Endometrial microvascular endothelial cells (primary cell): ENCODE measurements around the gene MREG. TPM values are rescaled to one million over a fixed set of nuclear protein-coding genes. Genes with fewer than 3 reads are reported as not detected.
"Not testable (repeated sequence)": the region's sequence is repeated elsewhere in the genome, so short reads cannot be mapped to it uniquely, and the experiment has no call there.

Experiments used
- in situ Hi-C: cut with HindIII; loops from 2 replicates; pipeline ENCODE4 v1.10.0; 2017; ENCODE audit warnings: low sequenced_read_pairs, low pct_unique_long_range_greater_than_20kb; ENCODE audit errors: inconsistent ontology term
- total RNA-seq: library from RNA; depleted of rRNA; stranded (reverse); fragments of >200 nt; gene quantifications from one replicate; pipeline ENCODE4 v1.2.3, GENCODE V29; 2015; ENCODE audit errors: inconsistent ontology term

MREG gene
- total RNA-seq, 1 donor from 2014 or later = 5.9 TPM

DNA sequence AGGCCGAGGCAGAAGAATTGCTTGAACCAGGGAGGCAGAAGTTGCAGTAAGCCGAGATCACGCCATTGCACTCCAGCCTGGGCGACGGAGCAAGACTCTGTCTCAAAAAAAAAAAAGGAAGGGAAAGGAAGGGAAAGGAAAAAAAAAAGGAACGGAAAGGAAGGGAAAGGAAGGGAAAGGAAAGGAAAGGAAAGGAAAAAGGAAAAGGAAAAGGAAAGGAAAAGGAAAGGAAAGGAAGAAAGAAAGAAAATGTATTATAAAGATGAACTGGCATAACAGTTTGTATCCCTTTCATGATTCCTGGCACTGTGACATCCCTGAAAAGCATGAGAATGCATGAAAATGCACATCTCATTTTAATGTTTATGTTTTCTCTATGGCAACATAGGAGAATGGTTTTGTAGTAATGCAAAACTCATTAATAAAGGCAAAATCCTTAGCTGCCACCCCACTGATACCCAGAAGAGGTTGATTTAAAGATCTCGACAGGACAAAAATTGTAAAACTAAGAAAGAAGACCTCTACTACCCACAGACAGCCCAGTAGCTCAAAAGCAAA lies 11.5 kb upstream of the MREG start:
- in situ Hi-C loops = no loop called here

DNA sequence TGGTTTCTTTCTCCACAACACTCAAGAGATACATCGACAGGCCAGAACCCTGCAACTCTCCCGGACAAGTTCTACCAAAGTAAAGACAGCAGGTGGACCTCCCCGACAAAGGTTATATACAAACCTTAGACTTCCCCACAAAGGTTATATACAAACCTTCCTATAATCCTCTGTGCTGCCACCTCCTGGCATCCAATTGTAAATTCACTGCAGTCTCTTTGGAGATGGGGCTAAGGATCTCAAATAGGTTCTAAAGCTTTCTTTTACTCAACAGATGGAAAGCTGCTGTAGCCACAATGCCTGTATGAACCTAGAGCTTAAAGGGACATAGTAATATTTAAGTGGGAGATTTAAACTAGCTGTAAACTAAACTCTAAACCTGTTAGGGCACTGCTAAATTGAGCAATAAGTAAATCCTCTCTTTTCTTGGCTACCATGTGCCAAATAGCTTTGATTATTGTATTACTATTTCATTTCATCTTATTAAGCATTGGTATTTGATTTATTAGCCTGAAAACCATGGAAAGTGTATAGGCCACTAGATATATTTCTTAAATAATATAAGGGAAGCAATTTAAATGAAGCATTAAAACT lies 9.8 kb upstream of the MREG start:
- in situ Hi-C loops = no loop called here

DNA sequence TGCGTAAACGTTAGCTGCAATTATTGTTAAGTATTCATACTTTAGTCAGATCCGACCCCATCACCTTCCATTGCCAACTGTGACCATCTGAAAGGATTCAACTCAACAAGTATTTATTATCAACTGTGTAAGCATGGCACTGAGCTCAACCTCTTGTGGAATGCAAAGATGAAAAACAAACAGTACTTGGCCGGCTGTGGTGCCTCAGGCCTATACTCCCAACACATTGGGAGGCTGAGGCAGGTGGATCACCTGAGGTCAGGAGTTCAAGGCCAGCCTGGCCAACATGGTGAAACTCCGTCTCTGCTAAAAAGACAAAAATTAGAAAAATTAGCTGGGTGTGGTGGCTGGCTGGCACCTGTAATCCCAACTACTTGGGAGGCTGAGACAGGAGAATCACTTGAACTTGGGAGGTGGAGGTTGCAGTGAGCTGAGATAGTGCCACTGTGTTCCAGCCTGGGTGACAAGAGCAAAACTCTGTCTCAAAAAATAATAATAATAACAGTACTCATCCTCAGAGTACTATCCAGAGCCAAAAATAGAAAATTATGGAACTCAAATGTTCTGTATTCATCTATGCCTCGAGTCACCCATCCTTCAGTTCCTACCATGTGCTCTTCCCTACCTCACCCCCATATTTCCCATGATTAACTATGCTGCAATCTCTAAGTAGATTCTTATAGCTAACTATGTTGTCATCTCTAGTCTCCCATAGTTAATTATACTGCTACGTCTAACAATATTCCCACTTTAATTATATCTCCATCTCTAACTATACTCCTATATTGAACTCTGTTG lies 8.6 kb upstream of the MREG start:
- in situ Hi-C loops = no loop called here

DNA sequence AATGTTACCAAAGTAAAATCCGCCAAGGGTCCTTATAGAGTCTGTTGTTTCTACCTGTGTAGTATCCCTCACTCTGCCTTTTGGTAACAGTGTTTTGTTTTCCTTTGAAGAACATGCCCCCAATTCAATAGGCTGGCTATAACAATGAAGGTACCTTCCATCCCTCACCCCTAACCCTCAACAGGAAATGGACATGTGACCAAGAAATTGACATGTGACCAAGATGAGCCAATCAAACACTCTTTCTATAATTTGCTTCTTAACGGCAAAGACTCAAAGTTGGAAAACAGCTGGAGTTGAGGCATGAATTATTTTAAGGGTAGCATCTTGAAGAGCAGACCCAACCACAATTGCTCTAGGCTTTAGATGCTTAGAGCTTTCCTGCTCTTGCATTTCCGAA lies 5.4 kb upstream of the MREG start:
- in situ Hi-C loops = no loop called here

DNA sequence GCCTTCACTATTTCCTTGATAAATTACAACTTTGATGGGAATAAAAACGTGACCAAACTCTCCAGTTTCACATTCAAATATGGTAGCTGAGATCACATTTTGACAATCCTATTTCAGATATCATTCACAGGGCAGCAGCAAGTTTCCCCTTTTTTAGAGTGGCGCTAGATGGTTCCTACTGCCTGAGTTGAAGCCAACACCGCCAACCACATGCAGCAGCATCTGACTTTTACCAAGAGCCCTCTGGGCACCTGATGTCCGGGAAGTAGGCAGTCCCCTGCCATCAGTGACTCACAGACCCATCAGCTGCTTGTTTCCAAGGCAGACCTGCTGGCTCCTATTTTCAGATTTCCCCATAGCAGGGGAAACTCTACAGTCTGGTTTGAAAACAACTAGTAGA lies 4.0 kb upstream of the MREG start:
- in situ Hi-C loops = no loop called here

DNA sequence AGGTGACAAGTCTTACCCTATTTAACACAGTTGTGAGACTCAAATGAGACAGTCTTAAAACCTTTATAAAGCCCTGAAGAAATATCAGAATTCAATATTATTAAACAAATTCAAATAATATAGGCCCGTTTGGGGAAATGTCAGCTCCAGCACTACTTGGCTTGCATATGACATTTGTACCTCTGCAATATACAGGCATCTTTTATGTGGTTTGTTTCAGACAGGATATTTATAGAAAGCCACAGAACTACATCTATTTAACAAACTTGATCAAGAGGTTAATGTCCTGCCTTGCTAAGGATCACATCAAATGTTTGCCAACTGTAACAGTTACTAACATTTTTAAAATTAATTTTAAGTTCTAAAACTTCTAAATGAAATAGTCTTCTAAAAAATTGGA lies 3.2 kb upstream of the MREG start:
- in situ Hi-C loops = no loop called here

DNA sequence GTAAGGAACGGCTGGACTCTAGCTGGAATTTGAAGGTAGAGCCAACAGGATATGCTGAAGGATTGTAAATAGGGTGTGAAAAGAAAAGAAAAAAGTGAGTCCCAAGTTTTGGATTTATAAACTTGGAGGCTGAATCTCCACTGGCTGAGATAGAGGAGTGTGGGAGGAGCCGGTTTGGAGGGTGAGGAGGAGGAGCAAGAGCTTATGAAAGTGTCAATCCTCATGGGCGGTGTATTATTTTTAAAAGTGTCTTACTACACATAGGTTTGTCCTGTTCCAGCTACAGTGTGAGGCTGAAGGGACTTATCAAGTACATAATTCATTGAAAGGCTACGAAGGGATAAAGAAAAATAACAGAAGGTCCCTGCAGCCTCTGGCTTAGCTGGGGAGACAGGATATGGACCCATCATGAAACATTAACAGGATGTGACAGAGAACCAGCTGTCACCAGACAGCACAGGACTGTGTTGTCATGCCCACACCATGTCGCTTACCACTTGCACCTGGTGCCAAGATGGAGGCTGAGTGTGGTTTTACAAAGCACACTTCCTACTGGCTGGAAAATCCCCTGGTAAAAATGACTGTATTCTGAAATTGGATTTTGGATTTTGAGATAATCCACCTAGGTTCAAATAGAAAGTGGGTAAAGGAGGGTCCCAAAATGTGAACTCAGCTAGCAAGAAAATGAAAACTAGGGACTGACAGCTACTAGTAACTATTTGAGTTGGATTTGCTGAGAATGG lies 2.5 kb upstream of the MREG start:
- in situ Hi-C loops = no loop called here

DNA sequence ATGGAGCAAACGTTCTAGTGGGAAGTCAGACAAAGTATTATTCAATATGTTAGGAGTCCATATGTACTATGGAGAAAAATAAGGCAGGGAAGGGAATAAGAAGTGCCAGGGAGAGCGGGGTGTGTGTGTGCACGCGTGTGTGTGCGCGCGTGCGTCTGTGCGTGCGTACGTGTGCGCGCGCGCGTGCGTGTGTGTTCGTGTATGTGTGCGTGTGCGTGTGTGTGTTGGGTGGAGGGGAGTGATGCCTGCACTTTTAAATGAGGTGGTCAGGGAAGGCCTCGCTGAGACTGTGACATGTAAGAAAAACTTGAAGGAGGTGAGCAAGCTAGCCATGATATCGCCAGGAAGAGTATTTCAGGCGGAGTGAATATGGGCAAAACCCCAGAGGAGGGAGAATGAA lies 1.6 kb upstream of the MREG start:
- in situ Hi-C loops = no loop called here

DNA sequence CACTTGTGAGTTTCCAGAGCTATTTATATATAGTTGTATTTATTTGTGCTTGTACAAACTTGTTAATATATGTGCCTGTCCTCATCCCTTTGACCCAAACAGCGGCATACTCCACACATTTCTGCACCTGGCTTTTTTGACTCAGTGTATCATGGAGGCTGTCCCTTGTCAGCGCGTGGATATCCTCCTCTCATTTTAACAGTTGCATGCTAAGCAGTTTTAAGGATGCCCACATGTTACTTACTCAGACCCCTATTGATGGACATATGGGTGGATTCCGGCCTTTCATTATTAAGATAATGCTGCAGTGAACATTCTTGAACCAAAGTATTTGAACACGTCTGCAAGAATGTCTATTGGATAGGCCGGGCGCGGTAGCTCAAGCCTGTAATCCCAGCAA lies 655 bp upstream of the MREG start:
- in situ Hi-C loops = no loop called here

DNA sequence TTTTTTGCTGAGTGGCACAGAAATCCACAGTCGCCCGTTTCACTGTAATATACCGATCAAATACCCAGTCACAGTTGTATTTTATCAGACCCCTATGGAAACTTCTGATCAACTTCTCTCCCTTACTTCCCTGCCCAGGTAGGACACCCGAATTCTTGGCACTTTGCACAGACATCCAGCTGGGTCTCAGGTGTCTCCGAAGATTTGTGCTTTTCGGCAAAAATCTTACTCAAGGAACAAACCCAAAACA lies 596 bp downstream of the MREG start:
- in situ Hi-C loops = no loop called here

DNA sequence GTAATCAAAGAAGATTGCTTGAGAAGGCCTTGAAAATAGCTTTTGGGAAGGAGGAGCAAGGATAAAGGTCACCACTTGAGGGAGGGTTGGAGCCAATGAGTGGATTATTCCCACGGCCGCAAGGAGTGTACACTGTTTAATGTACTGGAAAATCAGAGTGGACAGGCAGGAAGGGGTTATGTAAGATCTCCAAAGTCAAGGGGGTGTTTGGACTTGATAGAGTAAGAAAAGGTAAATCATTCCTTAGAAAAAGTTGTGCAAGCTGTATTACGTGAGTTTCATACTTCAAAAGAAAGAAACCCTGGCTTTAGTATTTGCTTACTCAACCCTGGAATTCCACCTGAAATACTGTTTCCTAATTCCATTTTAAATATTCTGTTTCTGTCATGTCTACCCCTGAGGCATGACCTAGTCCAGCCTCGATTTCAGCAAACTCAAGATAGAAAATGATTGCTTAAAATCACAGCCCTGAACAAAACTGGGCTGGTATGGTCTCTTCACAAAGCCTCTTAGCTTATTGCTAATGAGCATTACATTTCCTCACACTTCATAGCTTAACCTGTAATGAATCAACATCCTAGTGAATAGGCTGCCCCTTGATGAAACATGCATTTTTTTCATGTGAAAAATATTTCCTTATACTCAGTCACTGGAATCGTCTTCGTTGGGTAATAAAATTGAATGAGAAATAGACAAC lies 1.1 kb downstream of the MREG start:
- in situ Hi-C loops = no loop called here

DNA sequence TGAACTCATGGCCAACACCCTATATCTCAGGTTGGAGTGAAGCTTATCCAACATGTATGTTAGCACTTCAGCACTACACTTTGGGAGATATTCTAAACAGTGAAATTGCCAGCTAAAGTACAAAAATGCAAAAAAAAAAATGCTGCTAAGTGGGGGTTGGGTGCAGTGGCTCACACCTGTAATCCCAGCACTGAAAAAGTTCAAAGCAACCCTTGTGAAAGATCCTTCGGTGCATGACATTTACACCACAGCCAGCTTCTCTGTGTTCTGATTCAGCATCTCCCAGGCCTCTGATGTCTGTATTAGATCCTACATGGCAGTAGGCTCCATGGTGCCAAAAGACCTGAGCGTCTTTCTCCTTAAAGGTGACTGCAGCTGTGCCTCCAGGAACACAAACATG lies 4.1 kb downstream of the MREG start:
- in situ Hi-C loops = not testable (repeated sequence)

DNA sequence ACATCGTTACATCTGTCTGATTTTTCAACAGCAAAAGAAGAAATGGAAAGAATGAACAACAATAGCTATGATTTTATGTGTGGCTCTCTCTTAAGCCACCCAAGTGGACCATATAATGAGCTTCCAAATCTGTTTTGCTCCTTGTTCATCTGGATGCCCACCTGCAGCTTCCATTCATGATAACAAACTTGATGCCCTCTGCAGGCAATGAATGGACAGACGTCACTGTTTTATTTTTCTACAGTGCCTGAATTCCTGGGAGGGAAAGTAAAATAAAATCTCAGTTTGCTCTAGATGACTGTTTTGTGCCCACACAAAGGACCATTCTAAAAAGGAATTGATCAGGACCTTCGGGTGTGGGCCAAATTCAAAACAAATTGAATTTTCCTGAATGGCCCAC lies 5.0 kb downstream of the MREG start:
- in situ Hi-C loops = no loop called here

DNA sequence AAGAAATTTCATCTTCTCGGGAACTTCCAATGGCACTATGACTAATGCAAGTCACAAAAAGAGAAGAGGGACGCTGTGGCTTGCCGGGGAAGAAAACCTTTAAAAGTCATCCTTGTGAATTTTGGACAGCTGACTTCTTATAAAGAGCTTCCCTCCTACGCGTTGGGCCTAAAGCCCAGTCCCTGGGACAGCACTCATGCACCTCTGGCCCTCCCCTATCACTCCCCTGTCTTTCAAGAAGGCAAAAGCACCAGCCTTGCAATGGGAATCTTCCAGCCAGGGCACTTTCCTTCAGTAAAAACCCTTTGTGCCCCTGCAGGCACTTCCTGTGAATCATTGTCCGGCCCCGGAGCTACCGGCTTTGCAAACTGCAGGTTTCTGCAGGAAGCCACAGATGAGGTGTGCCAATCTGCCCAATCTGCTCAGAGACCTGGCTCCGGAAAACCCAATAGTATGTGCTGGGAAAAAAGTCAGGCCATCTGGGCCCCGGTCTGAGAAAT lies 7.1 kb downstream of the MREG start:
- in situ Hi-C loops = no loop called here

DNA sequence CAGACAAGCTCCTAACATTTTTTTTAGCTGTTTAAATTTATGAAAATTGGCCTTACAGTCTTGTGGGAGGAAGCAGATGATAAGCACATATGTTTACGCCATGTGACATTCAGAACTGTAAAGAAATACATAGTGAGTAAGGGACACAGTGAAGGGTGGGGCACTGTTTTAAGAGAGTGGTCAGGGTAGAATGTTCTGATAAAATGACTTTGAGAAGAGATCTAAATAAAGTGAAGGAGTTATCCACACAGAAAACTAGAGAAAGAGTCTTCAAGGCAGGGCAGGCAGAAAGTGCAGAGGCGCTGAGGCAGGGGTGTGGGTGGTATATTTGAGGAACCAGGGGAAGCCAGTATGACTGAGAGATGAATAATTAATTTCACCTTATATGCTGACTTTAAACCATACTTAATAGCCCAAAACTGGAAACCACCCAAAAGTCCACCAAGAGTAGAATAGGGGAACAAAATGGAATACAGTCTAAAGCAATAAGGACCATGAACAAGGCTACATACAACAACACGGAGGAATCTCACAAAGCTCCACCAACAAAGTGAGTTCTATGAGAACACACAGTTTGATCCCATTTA lies 8.6 kb downstream of the MREG start:
- in situ Hi-C loops = no loop called here

DNA sequence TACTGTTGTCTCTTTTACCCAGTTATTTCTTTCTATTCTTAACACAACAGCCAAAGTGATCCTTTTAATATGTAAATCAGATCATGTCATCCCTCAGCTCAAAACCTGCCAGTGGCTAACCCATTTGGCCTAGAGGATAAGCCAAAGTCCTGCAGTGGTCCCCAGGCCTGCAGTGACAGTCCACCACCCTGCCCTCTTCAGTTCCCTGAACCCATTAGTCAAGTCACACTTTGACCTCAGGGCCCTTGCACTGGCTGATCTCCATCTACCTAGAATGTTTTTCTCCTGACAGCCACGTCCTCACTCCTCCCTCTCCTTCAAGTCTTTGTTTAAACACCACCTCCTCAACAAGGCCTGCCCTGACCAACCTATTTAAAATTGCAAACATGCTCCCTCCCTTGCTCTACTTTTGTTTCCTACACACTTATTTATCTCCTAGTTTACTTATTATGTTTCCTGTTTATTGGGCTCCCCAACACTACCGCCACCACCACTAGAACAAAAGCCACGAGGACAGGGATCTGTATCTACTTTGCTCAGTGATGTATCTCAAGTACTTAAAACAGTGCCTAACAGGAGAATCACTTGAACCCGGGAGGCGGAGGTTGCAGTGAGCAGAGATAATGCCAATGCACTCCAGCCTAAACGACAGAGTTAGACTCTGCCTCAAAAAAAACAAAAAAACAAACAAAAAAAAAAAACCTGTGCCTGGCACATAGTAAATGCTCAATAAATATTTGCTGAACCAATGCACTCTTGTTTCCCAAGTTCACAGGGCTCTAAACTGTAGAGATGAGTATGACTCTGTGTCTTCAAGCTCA lies 9.3 kb downstream of the MREG start:
- in situ Hi-C loops = no loop called here

DNA sequence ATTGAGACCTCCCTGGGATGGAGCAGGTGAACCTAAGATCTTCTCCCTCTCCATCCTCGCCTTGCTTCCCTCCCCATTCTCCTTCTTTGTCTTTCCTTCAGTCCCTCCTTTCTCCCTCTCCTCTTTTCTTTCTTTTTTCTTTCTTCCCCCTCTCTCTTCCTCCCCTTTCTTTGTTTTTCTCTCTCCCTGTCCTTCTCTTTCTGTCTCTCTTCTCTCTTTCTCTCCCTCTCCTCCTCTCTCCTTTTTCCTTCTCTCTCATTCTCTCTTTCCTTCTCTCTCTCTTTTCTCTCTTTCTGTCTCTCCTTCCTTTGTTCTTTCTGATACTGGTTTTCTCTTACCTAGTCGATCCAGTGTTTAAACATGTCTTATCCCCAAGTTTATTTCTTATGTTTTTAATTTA lies 10.7 kb downstream of the MREG start:
- in situ Hi-C loops = no loop called here

DNA sequence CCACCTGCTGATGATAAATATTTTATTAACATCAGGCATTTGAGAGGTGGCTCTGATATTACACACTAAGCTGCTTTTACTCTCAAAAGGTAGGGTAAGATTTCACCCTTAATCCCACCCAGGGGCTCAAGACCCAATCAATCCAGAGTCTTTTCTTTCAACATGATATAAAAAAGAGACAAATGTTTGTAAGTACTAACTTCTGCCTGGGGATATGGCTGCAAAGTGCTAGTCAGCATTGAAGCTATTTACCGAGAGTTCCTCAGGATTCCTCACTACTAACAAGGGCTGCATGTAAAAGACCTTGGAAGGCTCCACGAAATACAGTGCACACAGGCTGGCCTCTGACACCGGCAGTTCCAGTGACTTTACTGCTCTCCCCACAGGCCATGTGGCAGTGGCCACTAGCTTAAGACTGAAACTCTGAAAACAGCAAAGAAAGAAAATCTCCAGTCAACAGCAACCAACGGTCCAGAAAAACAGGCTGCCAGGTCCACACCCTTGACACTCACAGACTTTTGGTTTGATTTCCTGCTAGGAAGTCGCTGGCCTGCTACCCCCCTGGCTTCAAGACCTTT lies 11.2 kb downstream of the MREG start:
- in situ Hi-C loops = no loop called here
